ENCODE results near the gene TPM1.

TPM1 gene

GRCh38 chr15:62997441-62997840, 45.1 kb upstream of the TPM1 start:
- Histone ChIP-seq H3K4me1 (ENCODE audit: control insufficient read depth in 1 of 2, insufficient read depth in 1 of 2, low read depth in 1 of 2, low read length in 1 of 2) (peaks cover 10 to 49% of the 10 kb centered on the region in 2 experiments), H3K27ac (no peak overlapping the region), H3K9me3 (no peaks in the 10 kb centered on the region), H3K4me3 (ENCODE audit: low read depth in 1 of 2, low read length in 1 of 2) (no peak overlapping the region), H3K27me3 (peaks cover 33% of the 10 kb centered on the region), H3K36me3 (no peaks in the 10 kb centered on the region)
- no peak for TF ChIP-seq CTCF (IDR thresholded peaks at IDR 0.05)

- Histone ChIP-seq H3K27me3 (peaks cover 29% of the 10 kb centered on the region), H3K4me3 (ENCODE audit: low read depth in 1 of 2, low read length in 1 of 2) (no peak overlapping the region), H3K4me1 (ENCODE audit: control insufficient read depth in 1 of 2, insufficient read depth in 1 of 2, low read depth in 1 of 2, low read length in 1 of 2) (peaks cover 10 to 49% of the 10 kb centered on the region in 2 experiments), H3K36me3 (no peaks in the 10 kb centered on the region), H3K27ac (no peak overlapping the region), H3K9me3 (no peaks in the 10 kb centered on the region)
- no peak for TF ChIP-seq CTCF (IDR thresholded peaks at IDR 0.05)
Observed at GRCh38 chr15:62998262-62998890, 44.2 kb upstream of the TPM1 start.

- Histone ChIP-seq H3K4me1 (ENCODE audit: control insufficient read depth in 1 of 2, insufficient read depth in 1 of 2, low read depth in 1 of 2, low read length in 1 of 2) (peaks cover 10 to 49% of the 10 kb centered on the region in 2 experiments), H3K4me3 (ENCODE audit: low read depth in 1 of 2, low read length in 1 of 2) (no peak overlapping the region), H3K36me3 (no peaks in the 10 kb centered on the region), H3K9me3 (no peaks in the 10 kb centered on the region), H3K27ac (no peak overlapping the region), H3K27me3 (peaks cover 33% of the 10 kb centered on the region)
- TF ChIP-seq CTCF (IDR thresholded peaks at IDR 0.05), result no peak
Observed at GRCh38 chr15:62999178-62999577, 43.4 kb upstream of the TPM1 start.

DNA sequence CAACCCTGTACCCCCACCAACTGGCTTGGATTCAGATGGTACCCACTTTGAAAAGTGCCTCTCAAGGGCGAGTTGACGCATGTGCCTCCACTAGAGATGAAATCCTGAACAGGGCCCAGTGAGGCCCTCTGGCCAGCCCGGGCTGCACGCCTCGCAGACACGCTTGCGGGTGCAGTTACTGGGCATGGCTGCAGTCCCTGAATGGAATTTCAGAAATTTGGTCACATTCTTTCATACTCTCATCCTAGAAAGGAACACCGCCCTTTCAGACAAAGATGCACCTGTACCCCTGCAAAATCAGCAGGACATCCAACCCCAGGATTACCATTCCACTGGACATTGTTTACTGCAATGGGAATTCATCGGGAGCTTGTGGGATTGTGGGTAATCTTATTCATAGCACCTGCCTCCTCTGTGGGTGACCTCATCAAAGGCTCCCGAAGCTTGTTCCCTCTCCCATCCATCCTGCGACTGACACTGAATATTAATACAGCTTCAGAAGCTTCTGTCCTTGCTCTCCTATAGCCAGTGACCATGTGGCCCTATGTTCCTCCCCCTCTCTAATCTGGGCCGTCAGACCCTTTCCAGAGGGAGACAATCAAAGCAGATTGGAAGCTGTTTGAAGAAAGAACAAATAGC, 42.5 kb upstream of the TPM1 start:
- Histone ChIP-seq H3K4me3 (ENCODE audit: low read depth in 1 of 2, low read length in 1 of 2) (no peak overlapping the region), H3K27ac (no peak overlapping the region), H3K9me3 (no peaks in the 10 kb centered on the region), H3K4me1 (ENCODE audit: control insufficient read depth in 1 of 2, insufficient read depth in 1 of 2, low read depth in 1 of 2, low read length in 1 of 2) (peaks cover 10 to 48% of the 10 kb centered on the region in 2 experiments), H3K36me3 (no peaks in the 10 kb centered on the region), H3K27me3 (peaks cover 33% of the 10 kb centered on the region)
- TF ChIP-seq CTCF (IDR thresholded peaks at IDR 0.05), result no peak

- no peak overlapping the region for H3K27ac ChIP-seq
- TF ChIP-seq CTCF (IDR thresholded peaks at IDR 0.05), result no peak
- H3K9me3 ChIP-seq, result no peaks in the 10 kb centered on the region
Observed at GRCh38 chr15:63000706-63001105, 41.8 kb upstream of the TPM1 start.

More at GRCh38 chr15:63000706-63001105, 41.8 kb upstream of the TPM1 start:
- peaks cover 33% of the 10 kb centered on the region for H3K27me3 ChIP-seq
- peaks cover 10 to 42% of the 10 kb centered on the region in 2 experiments for H3K4me1 ChIP-seq (ENCODE audit: control insufficient read depth in 1 of 2, insufficient read depth in 1 of 2, low read depth in 1 of 2, low read length in 1 of 2)
- no peak overlapping the region for H3K4me3 ChIP-seq (ENCODE audit: low read depth in 1 of 2, low read length in 1 of 2)
- H3K36me3 ChIP-seq, result no peaks in the 10 kb centered on the region
